NCI-H774 (cell line): Measurements from ENCODE around the gene IGFBP6.

Experiments used
- DNase-seq: peaks from one replicate; lab custom pipeline; 2025; lab: John Stamatoyannopoulos, UW

Gene IGFBP6

GRCh38 chr12:53059434-53060063 is 37.9 kb upstream of the IGFBP6 start:
- DNase-seq, result no peak

DNA sequence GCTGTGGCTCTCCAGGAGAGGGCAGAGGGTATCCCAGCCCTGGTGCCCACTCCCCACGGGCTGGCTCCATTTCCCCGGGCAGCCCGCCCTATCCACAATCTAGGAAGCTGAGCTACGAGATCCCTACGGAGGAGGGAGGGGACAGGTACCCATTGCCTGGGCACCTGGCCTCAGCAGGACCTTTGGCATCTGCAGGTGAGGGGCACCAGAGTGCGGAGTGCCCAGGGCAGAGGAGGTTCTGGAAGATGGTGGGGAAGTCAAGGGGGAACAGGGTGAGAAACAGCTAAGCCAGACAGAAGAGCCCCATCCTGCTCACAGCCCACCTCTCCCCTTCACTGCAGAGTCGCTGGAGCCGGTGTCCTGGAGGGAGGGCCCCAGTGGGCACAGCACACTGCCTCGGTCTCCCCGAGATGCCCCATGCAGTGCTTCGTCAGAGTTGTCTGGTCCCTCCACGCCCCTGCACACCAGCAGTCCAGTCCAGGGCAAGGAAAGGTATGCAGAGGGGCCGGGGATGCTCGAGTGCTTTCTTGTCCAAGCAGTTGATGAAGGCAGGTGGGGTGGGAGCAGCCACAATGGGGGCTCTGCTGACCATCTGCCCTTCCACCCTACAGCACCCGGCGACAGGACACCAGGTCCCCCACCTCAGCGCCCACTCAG is 37.3 kb upstream of the IGFBP6 start:
- no peak for DNase-seq

DNA sequence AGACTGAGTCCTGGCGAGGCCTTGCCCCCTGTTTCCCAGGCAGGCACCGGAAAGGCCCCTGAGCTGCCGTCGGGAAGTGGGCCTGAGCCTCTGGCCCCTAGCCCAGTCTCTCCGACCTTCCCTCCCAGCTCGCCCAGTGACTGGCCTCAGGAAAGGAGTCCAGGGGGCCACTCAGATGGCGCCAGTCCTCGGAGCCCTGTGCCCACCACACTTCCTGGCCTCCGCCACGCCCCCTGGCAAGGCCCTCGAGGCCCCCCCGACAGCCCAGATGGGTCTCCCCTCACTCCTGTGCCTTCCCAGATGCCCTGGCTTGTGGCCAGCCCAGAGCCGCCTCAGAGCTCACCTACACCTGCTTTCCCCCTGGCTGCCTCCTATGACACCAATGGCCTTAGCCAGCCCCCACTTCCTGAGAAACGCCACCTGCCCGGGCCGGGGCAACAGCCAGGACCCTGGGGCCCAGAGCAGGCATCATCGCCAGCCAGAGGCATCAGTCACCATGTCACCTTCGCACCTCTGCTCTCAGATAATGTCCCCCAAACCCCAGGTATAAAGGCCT is 36.7 kb upstream of the IGFBP6 start:
- DNase-seq, result peak; percentile 62

GRCh38 chr12:53061404-53062010 is 36.0 kb upstream of the IGFBP6 start:
- peak; percentile 92 for DNase-seq

GRCh38 chr12:53062011-53062961 is 35.2 kb upstream of the IGFBP6 start:
- DNase-seq, result no peak

GRCh38 chr12:53062977-53063707 is 34.3 kb upstream of the IGFBP6 start:
- DNase-seq, result no peak

DNA sequence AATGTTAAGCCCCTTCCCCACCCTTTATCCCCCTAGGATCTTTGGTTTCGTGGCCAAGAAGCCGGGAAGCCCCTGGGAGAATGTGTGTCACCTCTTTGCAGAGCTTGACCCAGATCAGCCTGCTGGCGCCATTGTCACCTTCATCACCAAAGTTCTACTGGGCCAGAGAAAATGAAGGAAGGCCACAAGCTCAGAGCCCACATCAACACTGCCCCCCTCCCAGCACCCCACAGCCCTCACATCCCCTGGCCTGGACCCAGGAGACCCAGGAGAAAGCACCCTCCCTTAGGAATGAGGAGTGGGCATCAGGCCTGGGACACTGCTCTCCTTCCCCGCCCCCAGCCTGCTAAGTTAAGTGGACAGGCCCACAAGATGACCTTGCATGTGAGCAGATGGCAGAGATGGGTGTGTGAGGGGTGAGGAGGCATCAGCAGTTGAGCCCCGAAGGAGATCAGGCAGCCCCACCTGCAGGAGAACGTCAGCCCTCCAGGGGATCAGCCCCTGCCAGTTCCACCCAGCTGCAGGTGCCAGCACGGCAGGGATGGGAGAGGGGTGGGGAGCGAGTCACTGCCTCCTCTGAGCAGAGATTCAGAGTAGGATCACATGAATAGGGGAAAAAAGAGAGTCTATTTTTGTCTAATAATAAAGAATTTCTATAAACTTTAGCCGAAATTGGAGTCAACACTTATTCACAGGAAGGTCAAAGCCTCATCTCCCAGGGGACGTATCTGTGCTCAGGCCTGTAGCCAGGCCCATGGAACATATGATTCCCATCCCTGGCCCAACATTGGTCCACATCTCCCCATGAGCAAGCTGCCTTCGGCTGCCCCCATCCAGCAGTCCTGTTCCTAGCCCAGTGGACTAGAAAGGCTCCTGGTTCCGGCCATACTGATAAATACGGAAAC is 33.5 kb upstream of the IGFBP6 start:
- DNase-seq, result no peak

DNA sequence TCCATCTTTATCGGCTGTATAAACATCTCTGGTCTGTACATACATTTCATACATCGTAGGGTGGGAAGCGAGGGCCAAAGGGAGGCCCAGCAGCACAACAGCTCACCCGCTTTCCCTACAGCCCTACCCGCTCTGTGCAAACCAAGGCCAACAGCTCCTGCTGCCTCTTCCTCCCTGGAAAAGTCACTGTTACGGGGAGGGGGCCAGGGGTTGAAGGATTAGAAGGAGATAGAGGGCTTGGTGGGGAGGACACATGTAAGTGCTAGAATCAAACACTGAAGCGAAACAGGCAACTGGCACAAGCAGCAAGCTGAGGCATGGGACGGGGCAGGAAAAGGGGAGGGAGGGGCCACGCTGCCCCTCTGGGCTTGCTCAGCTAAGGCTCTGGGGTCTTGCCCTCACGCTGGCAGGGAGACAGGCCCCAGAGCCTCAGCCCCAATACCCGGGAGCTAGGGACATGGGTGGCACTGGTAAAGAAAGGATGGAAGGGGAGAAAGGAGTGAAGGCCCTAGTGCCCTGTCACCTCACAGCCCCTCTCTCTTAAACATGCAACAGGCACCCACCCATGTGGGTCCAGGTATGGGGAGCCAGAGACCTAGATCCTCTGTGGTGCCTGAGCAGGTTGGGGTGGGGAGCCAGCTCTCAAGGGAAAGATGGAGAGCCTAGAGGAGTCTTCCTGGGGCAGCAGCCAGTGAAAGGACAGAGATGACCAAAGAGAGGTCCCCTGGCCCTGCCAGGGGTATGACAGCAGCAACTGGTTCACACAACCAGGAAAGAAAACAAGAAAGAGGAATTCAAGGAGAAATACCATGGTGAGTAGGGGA is 32.6 kb upstream of the IGFBP6 start:
- no peak for DNase-seq

- no peak for DNase-seq
Measured at GRCh38 chr12:53065470-53065869, 32.0 kb upstream of the IGFBP6 start.

- peak; percentile 54 for DNase-seq
Measured at GRCh38 chr12:53065975-53066931, 31.2 kb upstream of the IGFBP6 start.

GRCh38 chr12:53067074-53067992 is 30.1 kb upstream of the IGFBP6 start:
- no peak for DNase-seq

- no peak for DNase-seq
Measured at GRCh38 chr12:53067993-53068770, 29.3 kb upstream of the IGFBP6 start.

GRCh38 chr12:53068811-53069585 is 28.5 kb upstream of the IGFBP6 start:
- DNase-seq, result no peak

- no peak for DNase-seq
Measured at GRCh38 chr12:53069621-53070410, 27.7 kb upstream of the IGFBP6 start.
